GM21737 (cell line): ENCODE measurements around the gene GIGYF2.

Source experiments
- ATAC-seq: cut with Tn5 transposase; IDR thresholded peaks from one replicate; pipeline ENCODE4 v1.9.1; 2021; ENCODE audit warnings: mild to moderate bottlenecking, moderate library complexity; ENCODE audit not compliant: unreplicated experiment

The GIGYF2 gene

GRCh38 chr2:232859385-232859916, 162.3 kb downstream of the GIGYF2 start:
- ATAC-seq: no peak

GRCh38 chr2:232860593-232861241, 163.6 kb downstream of the GIGYF2 start:
- ATAC-seq: no peak

- no peak for ATAC-seq
Observed at GRCh38 chr2:232861353-232861752, 164.2 kb downstream of the GIGYF2 start.

GRCh38 chr2:232863996-232864395, 166.9 kb downstream of the GIGYF2 start:
- no peak for ATAC-seq

- no peak for ATAC-seq
Observed at GRCh38 chr2:232865165-232865564, 168.0 kb downstream of the GIGYF2 start.

- ATAC-seq: no peak
Observed at GRCh38 chr2:232866104-232866503, 169.0 kb downstream of the GIGYF2 start.

- no peak for ATAC-seq
Observed at GRCh38 chr2:232869138-232870017, 172.2 kb downstream of the GIGYF2 start.

GRCh38 chr2:232870018-232870765, 173.1 kb downstream of the GIGYF2 start, which contains the start of gene SNORC:
Gene SNORC (plus strand): TSS chr2:232870264. CDS start chr2:232870342, 78 bp downstream.
- no peak for ATAC-seq

GRCh38 chr2:232870766-232871371, 173.7 kb downstream of the GIGYF2 start:
- ATAC-seq: no peak

GRCh38 chr2:232871418-232871834, 174.3 kb downstream of the GIGYF2 start:
- ATAC-seq: no peak

- ATAC-seq: no peak
Observed at GRCh38 chr2:232871835-232872736, 175.0 kb downstream of the GIGYF2 start.

- ATAC-seq: no peak
Observed at GRCh38 chr2:232872826-232873225, 175.7 kb downstream of the GIGYF2 start.

- no peak for ATAC-seq
Observed at GRCh38 chr2:232873292-232873908, 176.3 kb downstream of the GIGYF2 start.

GRCh38 chr2:232873909-232874641, 176.9 kb downstream of the GIGYF2 start:
- no peak for ATAC-seq

GRCh38 chr2:232874677-232875223, 177.6 kb downstream of the GIGYF2 start:
- ATAC-seq: no peak

GRCh38 chr2:232875256-232876121, 178.4 kb downstream of the GIGYF2 start:
- no peak for ATAC-seq
